GM18507 (cell line): ENCODE data around the gene LENG9.

Source experiments
- DNase-seq: peaks from one replicate; pipeline ENCODE4 v3.0.0; 2011; ENCODE audit warnings: low read depth; ENCODE audit not compliant: insufficient read length; ENCODE audit errors: extremely low spot score
- FAIRE-seq: peaks from 2 replicates; lab custom pipeline; 2011; peaks lifted over from hg19 to GRCh38; lab: Jason Lieb, UNC

The LENG9 gene

GRCh38 chr19:54461613-54462012 is 2.0 kb downstream of the LENG9 start:
- DNase-seq (no peak), FAIRE-seq (no peak)

- FAIRE-seq (no peak), DNase-seq (no peak)
These were observed 2.4 kb downstream of the LENG9 start for GRCh38 chr19:54461210-54461609.

GRCh38 chr19:54460230-54461005 is 3.2 kb downstream of the LENG9 start:
- DNase-seq (no peak), FAIRE-seq (no peak)

- DNase-seq (no peak), FAIRE-seq (no peak)
These were observed 4.0 kb downstream of the LENG9 start for GRCh38 chr19:54459282-54460229.

DNA sequence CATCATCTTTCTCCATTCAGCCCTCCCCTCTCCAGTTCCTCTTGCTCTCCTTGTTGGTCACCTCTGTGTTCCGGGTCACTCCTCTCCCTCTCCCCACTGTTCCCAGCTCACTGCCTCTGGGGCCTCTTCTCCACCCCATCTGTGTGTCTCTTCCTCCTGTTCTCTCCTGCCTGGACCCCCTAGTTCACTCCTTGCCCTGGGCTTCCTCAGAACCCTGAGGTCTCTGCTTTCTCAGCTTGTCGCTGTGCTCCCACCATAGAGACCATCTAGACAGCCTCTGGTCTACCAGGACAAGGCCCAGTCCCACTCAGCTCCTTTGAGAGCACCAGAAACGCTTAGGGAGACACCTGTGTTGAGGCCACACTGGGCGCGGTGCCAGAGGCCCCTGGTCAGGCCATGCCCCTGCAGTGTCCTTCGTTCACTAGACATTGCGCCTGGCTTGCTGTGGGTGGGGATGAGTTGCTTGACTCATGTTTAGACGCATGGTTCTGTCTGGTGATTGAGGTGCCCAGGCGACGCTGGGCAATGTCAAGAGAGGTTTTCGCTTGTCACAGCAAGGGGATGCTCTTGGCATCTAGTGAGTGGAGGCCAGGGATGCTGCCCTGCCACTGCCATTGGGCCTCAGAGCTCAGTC is 4.8 kb downstream of the LENG9 start:
- FAIRE-seq: no peak
- no peak for DNase-seq

DNA sequence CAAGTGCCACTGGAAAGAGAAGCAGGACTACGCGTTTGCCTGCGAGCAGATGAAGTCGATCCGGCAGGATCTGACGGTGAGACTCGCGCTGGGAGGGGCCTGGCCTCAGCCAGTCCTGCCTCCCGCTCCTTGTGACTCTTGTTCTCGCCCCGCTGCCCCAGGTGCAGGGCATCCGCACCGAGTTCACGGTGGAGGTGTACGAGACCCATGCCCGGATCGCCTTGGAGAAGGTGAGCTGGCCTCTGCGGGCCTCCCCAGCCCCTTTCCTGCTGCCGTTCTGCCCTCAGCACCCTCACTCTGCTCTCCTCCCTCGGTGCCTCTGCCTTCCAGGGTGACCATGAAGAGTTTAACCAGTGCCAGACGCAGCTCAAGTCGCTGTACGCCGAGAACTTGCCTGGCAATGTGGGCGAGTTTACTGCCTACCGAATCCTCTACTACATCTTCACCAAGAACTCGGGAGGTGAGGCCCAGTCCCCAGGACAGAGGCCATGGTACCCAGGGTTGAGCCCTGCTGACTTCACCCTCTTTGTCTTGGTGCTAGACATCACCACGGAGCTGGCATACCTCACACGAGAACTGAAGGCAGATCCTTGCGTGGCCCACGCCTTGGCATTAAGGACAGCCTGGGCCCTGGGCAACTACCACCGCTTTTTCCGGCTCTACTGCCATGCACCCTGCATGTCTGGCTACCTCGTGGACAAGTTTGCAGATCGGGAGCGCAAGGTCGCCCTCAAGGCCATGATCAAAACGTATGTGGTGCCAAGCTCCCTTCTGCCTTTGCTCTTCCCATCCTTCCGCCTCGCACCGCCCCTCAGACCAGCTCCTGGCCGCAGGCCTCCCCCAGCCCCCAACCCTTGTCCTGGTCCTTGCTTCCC is 5.6 kb downstream of the LENG9 start:
- no peak for DNase-seq
- no peak for FAIRE-seq

DNA sequence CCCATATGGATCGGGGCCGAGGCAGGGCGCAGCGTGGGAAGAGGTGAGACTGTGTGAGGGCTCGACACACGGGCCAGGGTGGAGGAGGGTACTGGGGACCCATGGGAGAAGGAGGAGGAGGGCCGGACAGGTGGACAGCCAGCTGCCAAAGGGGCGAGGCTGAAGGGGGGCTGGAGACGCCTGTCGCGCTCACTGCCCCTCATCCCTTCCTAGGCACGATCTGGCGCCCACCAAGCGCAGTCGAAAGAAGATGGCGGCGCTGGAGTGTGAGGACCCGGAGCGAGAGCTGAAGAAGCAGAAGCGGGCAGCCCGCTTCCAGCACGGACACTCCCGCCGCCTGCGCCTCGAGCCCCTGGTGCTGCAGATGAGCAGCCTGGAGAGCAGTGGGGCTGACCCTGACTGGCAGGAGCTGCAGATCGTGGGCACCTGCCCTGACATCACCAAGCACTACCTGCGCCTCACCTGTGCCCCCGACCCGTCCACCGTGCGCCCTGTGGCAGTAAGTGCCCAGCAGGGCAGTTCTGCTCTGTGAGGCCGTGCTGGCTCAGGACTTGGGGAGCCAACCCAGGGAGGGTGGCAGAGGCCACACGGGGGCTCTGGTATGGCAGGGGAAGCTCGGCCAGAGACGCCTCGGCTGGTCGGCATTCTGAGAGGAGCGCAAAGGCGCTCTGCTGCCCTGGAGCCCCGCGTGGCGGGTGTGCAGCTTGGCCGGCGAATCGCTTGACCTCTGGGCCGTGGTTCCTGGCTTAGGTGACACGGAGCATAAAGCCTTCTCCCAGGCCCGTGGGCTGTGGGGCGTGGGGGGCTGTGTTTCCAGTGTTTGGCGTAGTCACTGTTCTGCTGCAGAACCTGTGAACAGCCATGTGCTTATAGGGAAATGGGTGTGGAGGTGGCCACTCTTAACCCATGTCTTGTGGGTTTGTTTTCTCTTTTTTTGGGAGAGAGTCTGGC is 6.9 kb downstream of the LENG9 start:
- DNase-seq (no peak), FAIRE-seq (no peak)

DNA sequence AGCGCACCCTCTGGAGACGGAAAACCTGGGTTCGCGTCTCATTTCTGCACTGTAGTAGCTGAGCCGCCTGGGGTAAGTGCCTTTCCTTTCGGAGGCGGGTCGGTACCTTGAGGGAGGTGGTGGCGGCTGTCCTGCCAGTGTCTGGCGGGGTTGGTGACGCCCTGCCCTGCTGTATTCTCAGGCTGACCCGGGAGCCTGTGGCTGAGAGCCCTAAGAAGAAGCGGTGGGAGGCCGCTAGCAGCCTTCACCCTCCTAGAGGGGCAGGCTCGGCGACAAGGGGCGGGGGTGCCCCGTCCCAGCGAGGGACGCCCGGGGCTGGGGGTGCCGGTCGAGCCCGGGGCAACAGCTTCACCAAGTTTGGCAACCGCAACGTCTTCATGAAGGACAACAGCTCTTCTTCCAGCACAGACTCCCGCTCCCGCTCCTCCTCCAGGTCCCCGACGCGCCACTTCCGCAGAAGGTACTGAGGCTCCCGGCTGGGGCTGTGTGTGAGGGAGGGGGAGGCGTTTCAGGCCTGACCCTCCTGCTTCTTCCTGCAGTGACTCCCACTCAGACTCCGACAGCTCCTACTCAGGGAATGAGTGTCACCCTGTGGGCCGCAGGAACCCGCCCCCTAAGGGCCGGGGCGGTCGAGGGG is 7.7 kb downstream of the LENG9 start:
- no peak for DNase-seq
- no peak for FAIRE-seq

- DNase-seq (no peak), FAIRE-seq (no peak)
These were observed 8.6 kb downstream of the LENG9 start for GRCh38 chr19:54454781-54455675.

DNA sequence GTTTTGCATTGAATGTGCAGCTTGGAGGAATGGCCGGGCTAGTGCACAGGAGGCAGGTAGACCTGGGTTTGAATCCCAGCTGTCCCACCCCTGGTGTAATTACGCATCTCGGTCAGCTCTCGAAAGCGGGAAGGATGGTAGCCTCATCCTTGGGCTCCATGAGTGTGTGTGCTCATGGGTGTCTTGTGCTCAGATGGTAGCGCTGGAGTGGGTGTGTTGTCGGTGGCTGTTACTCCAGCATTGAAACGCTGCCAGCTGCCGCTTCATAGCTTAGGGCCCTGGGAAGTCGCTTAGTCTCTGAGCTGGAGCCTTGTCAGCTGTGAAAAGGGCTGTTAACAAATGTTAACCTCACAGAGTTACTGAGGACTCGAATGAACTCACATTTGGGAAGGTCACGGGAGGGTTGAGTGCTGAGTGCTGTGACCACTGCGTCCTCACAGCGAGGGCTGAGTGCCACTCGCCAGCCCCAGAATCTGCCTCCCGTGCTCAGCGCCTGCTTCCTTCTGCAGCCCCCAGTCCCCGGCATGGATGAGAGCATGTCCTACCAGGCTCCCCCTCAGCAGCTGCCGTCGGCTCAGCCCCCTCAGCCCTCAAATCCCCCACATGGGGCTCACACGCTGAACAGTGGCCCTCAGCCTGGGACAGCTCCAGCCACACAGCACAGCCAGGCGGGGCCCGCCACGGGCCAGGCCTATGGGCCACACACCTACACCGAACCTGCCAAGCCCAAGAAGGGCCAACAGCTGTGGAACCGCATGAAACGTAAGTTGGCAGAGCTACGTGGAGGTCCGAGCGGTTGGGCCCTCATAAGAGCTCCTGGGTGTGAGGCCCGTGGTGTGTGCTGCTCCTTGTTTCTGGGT is 9.4 kb downstream of the LENG9 start:
- DNase-seq (no peak), FAIRE-seq (no peak)

- DNase-seq: no peak
- no peak for FAIRE-seq
These were observed 11.0 kb downstream of the LENG9 start for GRCh38 chr19:54452626-54453025.

- DNase-seq (no peak), FAIRE-seq (no peak)
These were observed 11.6 kb downstream of the LENG9 start for GRCh38 chr19:54451997-54452396.

GRCh38 chr19:54451331-54451871 is 12.2 kb downstream of the LENG9 start:
- no peak for FAIRE-seq

GRCh38 chr19:54449701-54450069 is 13.9 kb downstream of the LENG9 start:
- DNase-seq (no peak), FAIRE-seq (no peak)

More at GRCh38 chr19:54451331-54451871, 12.2 kb downstream of the LENG9 start:
- DNase-seq: no peak

- FAIRE-seq (peak; percentile 98), DNase-seq (peak; percentile 92)
These were observed 14.5 kb downstream of the LENG9 start, which contains the start of gene LENG8 for GRCh38 chr19:54448774-54449700. Gene LENG8, plus strand, starts transcription at chr19:54449199. Its CDS starts 2,146 bp downstream, at chr19:54451345.
